Panc1 (cell line): ENCODE data around the gene CEACAM16.
A peak's percentile ranks its signal among the peaks of the same experiment; 100 is the strongest.

Source experiments
- CTCF ChIP-seq: fragments of 450-650 bp; IDR thresholded peaks from 2 replicates; pipeline ENCODE4 v1.5.1; 2017; ENCODE audit warnings: mild to moderate bottlenecking
- POLR2AphosphoS5 ChIP-seq: IDR thresholded peaks from 2 replicates; pipeline ENCODE4 v1.6.1; 2012; ENCODE audit warnings: mild to moderate bottlenecking, low read depth, low read length, moderate library complexity

GRCh38 chr19:44752816-44753625, 54.1 kb downstream of the CEACAM16 start:
- TF ChIP-seq CTCF (no peak), POLR2AphosphoS5 (peak; percentile 77)
